GM12878 (cell line): Measurements from ENCODE around the gene TNK1. TPM values are rescaled to one million over a fixed set of nuclear protein-coding genes. Genes with fewer than 3 reads are reported as not detected.

Source experiments
- ATAC-seq: fragments of 200-7000 bp; cut with Tn5 transposase; 3 replicates; pipeline ENCODE4 v1.9.1; 2020; ENCODE audit warnings: mild to moderate bottlenecking, moderate library complexity
- BruUV-seq: library from RNA; stranded (reverse); fragments of 400-500 nt; replicated peaks from 2 replicates; lab custom pipeline; 2021; lab: Mats Ljungman, UMichigan
- CTCF ChIA-PET: fragments of 300-600 bp; sonication (Branson Sonifier 250); formaldehyde crosslinking; extraction: SDS; loops from one replicate; lab custom pipeline; 2021; ENCODE audit warnings: inconsistent platforms; lab: Yijun Ruan, JAX
- POLR2A ChIA-PET: fragments of 350-600 bp; formaldehyde crosslinking; extraction: SDS; loops from one replicate; lab custom pipeline; 2021; ENCODE audit warnings: inconsistent platforms; lab: Charles Lee
- RAD21 ChIA-PET: fragments of 300-600 bp; sonication (Branson Sonifier 250); formaldehyde crosslinking; loops from one replicate; lab custom pipeline; 2023; ENCODE audit warnings: antibody characterized with exemption; ENCODE audit not compliant: unreplicated experiment; lab: Charles Lee
- SMC1A ChIA-PET: fragments of 300-600 bp; sonication (Branson Sonifier 250); formaldehyde crosslinking; loops from one replicate; lab custom pipeline; 2023; ENCODE audit not compliant: unreplicated experiment, uncharacterized antibody; lab: Charles Lee
- DNase-seq: peaks from one replicate; pipeline ENCODE4 v3.0.0-alpha.2; 2011; ENCODE audit warnings: low read depth, low spot score
- FAIRE-seq: peaks from 3 replicates; lab custom pipeline; 2011; peaks lifted over from hg19 to GRCh38; lab: Jason Lieb, UNC
- H2AFZ ChIP-seq: 2 replicates; pipeline ENCODE4 v1.6.0; 2011; ENCODE audit warnings: low read depth, low read length, control low read depth; ENCODE audit not compliant: control insufficient read depth
- H3K27ac ChIP-seq: 2 replicates; pipeline ENCODE4 v1.5.1; 2011; ENCODE audit warnings: control low read depth; ENCODE audit not compliant: control insufficient read depth, insufficient read depth
- H3K27me3 ChIP-seq, 2 experiments: replicated peaks in 1 of 2; 2 replicates each; pipeline versions ENCODE4 v1.6.0 to v1.6.1; 2011; ENCODE audit warnings: low read length in 1 of 2; ENCODE audit not compliant: control insufficient read depth in 2 of 2, insufficient read depth in 2 of 2
- H3K36me3 ChIP-seq, 2 experiments: 2 replicates each; pipeline ENCODE4 v1.5.1; 2011; ENCODE audit warnings: low read length in 1 of 2; ENCODE audit not compliant: control insufficient read depth in 2 of 2, insufficient read depth in 2 of 2
- H3K4me1 ChIP-seq: 2 replicates; pipeline ENCODE4 v1.6.1; 2011; ENCODE audit warnings: mild to moderate bottlenecking, low read length, moderate library complexity, mixed read lengths; ENCODE audit not compliant: control insufficient read depth, insufficient read depth
- H3K4me2 ChIP-seq: 2 replicates; pipeline ENCODE4 v1.6.0; 2011; ENCODE audit warnings: control low read depth; ENCODE audit not compliant: control insufficient read depth, insufficient read depth
- H3K4me3 ChIP-seq: fragments of 200-600 bp; sonication (generic); 2 replicates; pipeline ENCODE4 v1.5.1; 2016
- H3K79me2 ChIP-seq: 2 replicates; pipeline ENCODE4 v1.6.0; 2011; ENCODE audit warnings: low read length; ENCODE audit not compliant: control insufficient read depth, insufficient read depth
- H3K9ac ChIP-seq: 2 replicates; pipeline ENCODE4 v1.8.0; 2011; ENCODE audit warnings: low read length, control low read depth, mixed read lengths; ENCODE audit not compliant: control insufficient read depth, insufficient read depth
- H3K9me3 ChIP-seq: replicated peaks from 3 replicates; pipeline ENCODE4 v1.5.1; 2011; ENCODE audit warnings: mild to moderate bottlenecking, low read length; ENCODE audit not compliant: control insufficient read depth, insufficient read depth
- H4K20me1 ChIP-seq: 2 replicates; pipeline ENCODE4 v1.6.0; 2011; ENCODE audit not compliant: control insufficient read depth, insufficient read depth
- CREM ChIP-seq: IDR thresholded peaks from 2 replicates; pipeline ENCODE4 v1.6.1; 2014; ENCODE audit warnings: antibody characterized with exemption, low read depth
- ETV6 ChIP-seq, 2 experiments: fragments of 450-650 bp in 1 of 2; IDR thresholded peaks in 1 of 2; conservative IDR thresholded peaks in 1 of 2; 2 replicates each; pipeline ENCODE4 v1.6.1; 2014; ENCODE audit warnings: antibody characterized with exemption in 1 of 2, borderline replicate concordance in 1 of 2, low read depth in 1 of 2, mild to moderate bottlenecking in 1 of 2, moderate library complexity in 1 of 2
- GABPA ChIP-seq: IDR thresholded peaks from 2 replicates; pipeline ENCODE4 v1.6.1; 2014; ENCODE audit warnings: antibody characterized with exemption, low read depth, mild to moderate bottlenecking, inconsistent platforms
- MTA3 ChIP-seq: IDR thresholded peaks from 2 replicates; pipeline ENCODE4 v1.6.1; 2012; ENCODE audit warnings: low read length, inconsistent platforms, borderline replicate concordance
- POLR2AphosphoS2 ChIP-seq: IDR thresholded peaks from 2 replicates; pipeline ENCODE4 v1.6.1; 2011; ENCODE audit warnings: low read depth, mild to moderate bottlenecking, low read length, improper control_type of control experiment, moderate library complexity
- SP1 ChIP-seq: IDR thresholded peaks from one replicate; pipeline ENCODE4 v1.6.1; 2011; ENCODE audit warnings: low read depth, low read length
- YBX1 ChIP-seq: fragments of 450-650 bp; IDR thresholded peaks from 2 replicates; pipeline ENCODE4 v1.6.1; 2016; ENCODE audit warnings: antibody characterized with exemption
- ZNF384 ChIP-seq: IDR thresholded peaks from 2 replicates; pipeline ENCODE4 v1.6.1; 2012; ENCODE audit warnings: low read depth, mild to moderate bottlenecking, low read length, improper control_type of control experiment, borderline replicate concordance
- ZNF622 ChIP-seq: fragments of 450-650 bp; IDR thresholded peaks from 2 replicates; pipeline ENCODE4 v1.6.1; 2017; ENCODE audit warnings: mild to moderate bottlenecking, inconsistent platforms
- WGBS: methylation state at CpG from one replicate; pipeline ENCODE4 v1.1.6; 2016; ENCODE audit warnings: low lambda C conversion rate; ENCODE audit not compliant: insufficient replicate concordance, insufficient coverage; ENCODE audit errors: missing lambda C conversion rate; 5-methylcytosine and 5-hydroxymethylcytosine counted together
- in situ Hi-C: fragments of 300-500 bp; cut with MboI; formaldehyde crosslinking; loops from 9 replicates; pipeline ENCODE4 v1.14.3; 2018; ENCODE audit warnings: mixed read lengths
- intact Hi-C: fragments of 100-400 bp; cut with micrococcal nuclease; formaldehyde crosslinking; loops from one replicate; pipeline ENCODE4 v1.14.2; 2022; ENCODE audit not compliant: unreplicated experiment
- polyA plus RNA-seq, 11 experiments: library from polyadenylated mRNA; depleted of rRNA in 4 of 11; unstranded in 6 of 11; stranded (reverse) in 5 of 11; fragments of >200 nt; fragmentation: Nextera tagmentation in 4 of 11; fragmentation: Illumina TruSeq in 1 of 11; extraction: Ambion mirVana in 4 of 11; extraction: Trizol in 1 of 11; gene quantifications; 1 replicate in 1 of 11; 2 replicates in 10 of 11; pipeline versions ENCODE4 v1.2.1 to v1.2.3, GENCODE V29; 2011 to 2016; ENCODE audit warnings: inconsistent platforms in 2 of 11, missing spikeins in 2 of 11, low read depth in 1 of 11
- total RNA-seq, 4 experiments: library from RNA; depleted of rRNA in 3 of 4; stranded (reverse); fragments of >200 nt in 3 of 4; fragmentation: Illumina TruSeq in 1 of 4; extraction: Trizol in 1 of 4; gene quantifications; 2 replicates each; pipeline versions ENCODE4 v1.2.1 to v1.2.3, GENCODE V29; 2013 to 2021
- TF ChIP-seq, protein P1 (sequence below): IDR thresholded peaks from 2 replicates; pipeline ENCODE4 v1.6.1; 2011; ENCODE audit warnings: mild to moderate bottlenecking, low read depth, low read length, moderate library complexity; ENCODE audit not compliant: insufficient replicate concordance
- TF ChIP-seq, protein P2 (sequence below): fragments of 450-650 bp; IDR thresholded peaks from 2 replicates; pipeline ENCODE4 v1.6.1; 2017; ENCODE audit warnings: antibody characterized with exemption, mild to moderate bottlenecking, moderate library complexity
- TF ChIP-seq, protein P3 (sequence below): IDR thresholded peaks from 2 replicates; pipeline ENCODE4 v1.6.1; 2011; ENCODE audit warnings: low read depth, low read length, improper control_type of control experiment, borderline replicate concordance
- TF ChIP-seq, protein P4 (sequence below): IDR thresholded peaks from 2 replicates; pipeline ENCODE4 v1.6.1; 2012; ENCODE audit warnings: low read depth, low read length, improper control_type of control experiment
- TF ChIP-seq, protein P5 (sequence below): fragments of 150-350 bp; IDR thresholded peaks from 2 replicates; pipeline ENCODE4 v1.6.1; 2016; ENCODE audit warnings: low read depth, low read length

Gene TNK1
- total and polyA plus RNA-seq, 10 of the 15 experiments (the other 5 are each of a cell fraction or from before 2014, with no cell fraction given) = 0.06 to 2.5 (median 0.70) TPM

DNA sequence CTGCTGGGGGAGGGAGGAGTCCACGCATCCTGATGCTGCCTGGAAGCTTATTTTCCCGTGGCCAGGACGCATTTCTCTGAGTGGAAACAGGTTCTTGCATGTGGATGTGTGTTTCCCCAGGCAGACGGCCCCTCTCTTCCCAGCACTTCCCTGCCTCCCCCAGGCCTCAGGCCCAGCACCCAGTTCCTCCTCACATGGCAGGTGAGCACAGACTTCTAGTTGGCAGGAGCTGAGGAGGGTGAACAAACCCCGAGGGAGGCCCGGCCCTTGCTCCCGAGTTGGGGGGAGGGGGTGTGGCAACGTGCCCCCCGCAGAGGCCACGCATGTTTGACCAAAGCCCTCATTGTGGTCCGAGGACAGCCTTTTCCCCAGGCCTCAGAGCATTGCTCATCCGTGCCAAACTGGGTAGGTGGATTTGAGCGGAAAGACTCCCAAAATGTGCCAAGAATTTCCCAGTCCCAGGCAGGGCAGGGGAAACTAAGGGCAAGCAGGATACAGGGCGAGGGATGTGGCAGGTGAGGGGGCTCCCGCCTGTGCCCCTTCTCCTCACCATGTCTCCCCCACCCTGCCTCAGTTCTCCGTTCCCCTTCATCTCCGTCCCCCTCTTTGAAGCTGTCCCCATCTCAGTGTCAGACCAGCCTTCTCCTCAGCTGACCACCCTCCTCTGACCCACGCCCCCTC is 37.7 kb downstream of the TNK1 start:
- SMC1A ChIA-PET = no interaction called here
- H2AFZ ChIP-seq = no peak overlapping the region
- POLR2A ChIA-PET = interaction anchor here (1.2 kb wide), 1 partner anchor 10 kb away, joined by 3 read pairs; no protein-coding TSS in a partner anchor
- no peaks in the 10 kb centered on the region for H3K36me3 ChIP-seq
- no TSS peak for BruUV-seq
- H4K20me1 ChIP-seq = no peaks in the 10 kb centered on the region
- intact Hi-C loops (no loop called here), in situ Hi-C loops (no loop called here)
- H3K79me2 ChIP-seq = no peaks in the 10 kb centered on the region
- no peaks in the 10 kb centered on the region for H3K9me3 ChIP-seq
- FAIRE-seq (no peak), DNase-seq (no peak), ATAC-seq (no peak)
- H3K4me1 ChIP-seq = no peaks in the 10 kb centered on the region
- no peak overlapping the region for H3K9ac ChIP-seq
- 19% methylated on average over 15 of the region's 18 CpGs for WGBS
- CTCF ChIA-PET = interaction anchor here (0.6 kb wide), 1 partner anchor 141 kb away, joined by 3 read pairs; no protein-coding TSS in a partner anchor
- no peak overlapping the region for H3K4me3 ChIP-seq
- RAD21 ChIA-PET = no interaction called here
- H3K27ac ChIP-seq = no peak overlapping the region
- no peak overlapping the region for H3K4me2 ChIP-seq
- H3K27me3 ChIP-seq = no peaks in the 10 kb centered on the region; a peak in 1 of 4 replicates
- TF ChIP-seq, protein P1, sequence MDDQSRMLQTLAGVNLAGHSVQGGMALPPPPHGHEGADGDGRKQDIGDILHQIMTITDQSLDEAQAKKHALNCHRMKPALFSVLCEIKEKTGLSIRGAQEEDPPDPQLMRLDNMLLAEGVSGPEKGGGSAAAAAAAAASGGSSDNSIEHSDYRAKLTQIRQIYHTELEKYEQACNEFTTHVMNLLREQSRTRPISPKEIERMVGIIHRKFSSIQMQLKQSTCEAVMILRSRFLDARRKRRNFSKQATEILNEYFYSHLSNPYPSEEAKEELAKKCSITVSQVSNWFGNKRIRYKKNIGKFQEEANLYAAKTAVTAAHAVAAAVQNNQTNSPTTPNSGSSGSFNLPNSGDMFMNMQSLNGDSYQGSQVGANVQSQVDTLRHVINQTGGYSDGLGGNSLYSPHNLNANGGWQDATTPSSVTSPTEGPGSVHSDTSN = no peak
- no peak for TF ChIP-seq SP1
- no peak for TF ChIP-seq MTA3
- TF ChIP-seq, protein P2, sequence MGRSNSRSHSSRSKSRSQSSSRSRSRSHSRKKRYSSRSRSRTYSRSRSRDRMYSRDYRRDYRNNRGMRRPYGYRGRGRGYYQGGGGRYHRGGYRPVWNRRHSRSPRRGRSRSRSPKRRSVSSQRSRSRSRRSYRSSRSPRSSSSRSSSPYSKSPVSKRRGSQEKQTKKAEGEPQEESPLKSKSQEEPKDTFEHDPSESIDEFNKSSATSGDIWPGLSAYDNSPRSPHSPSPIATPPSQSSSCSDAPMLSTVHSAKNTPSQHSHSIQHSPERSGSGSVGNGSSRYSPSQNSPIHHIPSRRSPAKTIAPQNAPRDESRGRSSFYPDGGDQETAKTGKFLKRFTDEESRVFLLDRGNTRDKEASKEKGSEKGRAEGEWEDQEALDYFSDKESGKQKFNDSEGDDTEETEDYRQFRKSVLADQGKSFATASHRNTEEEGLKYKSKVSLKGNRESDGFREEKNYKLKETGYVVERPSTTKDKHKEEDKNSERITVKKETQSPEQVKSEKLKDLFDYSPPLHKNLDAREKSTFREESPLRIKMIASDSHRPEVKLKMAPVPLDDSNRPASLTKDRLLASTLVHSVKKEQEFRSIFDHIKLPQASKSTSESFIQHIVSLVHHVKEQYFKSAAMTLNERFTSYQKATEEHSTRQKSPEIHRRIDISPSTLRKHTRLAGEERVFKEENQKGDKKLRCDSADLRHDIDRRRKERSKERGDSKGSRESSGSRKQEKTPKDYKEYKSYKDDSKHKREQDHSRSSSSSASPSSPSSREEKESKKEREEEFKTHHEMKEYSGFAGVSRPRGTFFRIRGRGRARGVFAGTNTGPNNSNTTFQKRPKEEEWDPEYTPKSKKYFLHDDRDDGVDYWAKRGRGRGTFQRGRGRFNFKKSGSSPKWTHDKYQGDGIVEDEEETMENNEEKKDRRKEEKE = no peak
- TF ChIP-seq, protein P3, sequence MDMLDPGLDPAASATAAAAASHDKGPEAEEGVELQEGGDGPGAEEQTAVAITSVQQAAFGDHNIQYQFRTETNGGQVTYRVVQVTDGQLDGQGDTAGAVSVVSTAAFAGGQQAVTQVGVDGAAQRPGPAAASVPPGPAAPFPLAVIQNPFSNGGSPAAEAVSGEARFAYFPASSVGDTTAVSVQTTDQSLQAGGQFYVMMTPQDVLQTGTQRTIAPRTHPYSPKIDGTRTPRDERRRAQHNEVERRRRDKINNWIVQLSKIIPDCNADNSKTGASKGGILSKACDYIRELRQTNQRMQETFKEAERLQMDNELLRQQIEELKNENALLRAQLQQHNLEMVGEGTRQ = no peak
- no peak for TF ChIP-seq ZNF622
- TF ChIP-seq, protein P4, sequence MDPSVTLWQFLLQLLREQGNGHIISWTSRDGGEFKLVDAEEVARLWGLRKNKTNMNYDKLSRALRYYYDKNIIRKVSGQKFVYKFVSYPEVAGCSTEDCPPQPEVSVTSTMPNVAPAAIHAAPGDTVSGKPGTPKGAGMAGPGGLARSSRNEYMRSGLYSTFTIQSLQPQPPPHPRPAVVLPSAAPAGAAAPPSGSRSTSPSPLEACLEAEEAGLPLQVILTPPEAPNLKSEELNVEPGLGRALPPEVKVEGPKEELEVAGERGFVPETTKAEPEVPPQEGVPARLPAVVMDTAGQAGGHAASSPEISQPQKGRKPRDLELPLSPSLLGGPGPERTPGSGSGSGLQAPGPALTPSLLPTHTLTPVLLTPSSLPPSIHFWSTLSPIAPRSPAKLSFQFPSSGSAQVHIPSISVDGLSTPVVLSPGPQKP = no peak
- TF ChIP-seq YBX1 = no peak
- no peak for TF ChIP-seq POLR2AphosphoS2
- TF ChIP-seq GABPA = no peak
- TF ChIP-seq ZNF384 = no peak
- TF ChIP-seq, protein P5, sequence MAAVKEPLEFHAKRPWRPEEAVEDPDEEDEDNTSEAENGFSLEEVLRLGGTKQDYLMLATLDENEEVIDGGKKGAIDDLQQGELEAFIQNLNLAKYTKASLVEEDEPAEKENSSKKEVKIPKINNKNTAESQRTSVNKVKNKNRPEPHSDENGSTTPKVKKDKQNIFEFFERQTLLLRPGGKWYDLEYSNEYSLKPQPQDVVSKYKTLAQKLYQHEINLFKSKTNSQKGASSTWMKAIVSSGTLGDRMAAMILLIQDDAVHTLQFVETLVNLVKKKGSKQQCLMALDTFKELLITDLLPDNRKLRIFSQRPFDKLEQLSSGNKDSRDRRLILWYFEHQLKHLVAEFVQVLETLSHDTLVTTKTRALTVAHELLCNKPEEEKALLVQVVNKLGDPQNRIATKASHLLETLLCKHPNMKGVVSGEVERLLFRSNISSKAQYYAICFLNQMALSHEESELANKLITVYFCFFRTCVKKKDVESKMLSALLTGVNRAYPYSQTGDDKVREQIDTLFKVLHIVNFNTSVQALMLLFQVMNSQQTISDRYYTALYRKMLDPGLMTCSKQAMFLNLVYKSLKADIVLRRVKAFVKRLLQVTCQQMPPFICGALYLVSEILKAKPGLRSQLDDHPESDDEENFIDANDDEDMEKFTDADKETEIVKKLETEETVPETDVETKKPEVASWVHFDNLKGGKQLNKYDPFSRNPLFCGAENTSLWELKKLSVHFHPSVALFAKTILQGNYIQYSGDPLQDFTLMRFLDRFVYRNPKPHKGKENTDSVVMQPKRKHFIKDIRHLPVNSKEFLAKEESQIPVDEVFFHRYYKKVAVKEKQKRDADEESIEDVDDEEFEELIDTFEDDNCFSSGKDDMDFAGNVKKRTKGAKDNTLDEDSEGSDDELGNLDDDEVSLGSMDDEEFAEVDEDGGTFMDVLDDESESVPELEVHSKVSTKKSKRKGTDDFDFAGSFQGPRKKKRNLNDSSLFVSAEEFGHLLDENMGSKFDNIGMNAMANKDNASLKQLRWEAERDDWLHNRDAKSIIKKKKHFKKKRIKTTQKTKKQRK = no peak
- TF ChIP-seq CREM = no peak
- no peak for TF ChIP-seq ETV6 (conservative IDR thresholded peaks at IDR 0.05 in 1 of 2, IDR thresholded peaks at IDR 0.05 in 1 of 2; ENCODE audit: borderline replicate concordance in 1 of 2, low read depth in 1 of 2)
